GM12878 (cell line): ENCODE measurements around the gene PHC1. TPM values are rescaled to one million over a fixed set of nuclear protein-coding genes. Genes with fewer than 3 reads are reported as not detected.

Experiments
- ATAC-seq: fragments of 200-7000 bp; cut with Tn5 transposase; 3 replicates; pipeline ENCODE4 v1.9.1; 2020; ENCODE audit warnings: mild to moderate bottlenecking, moderate library complexity
- BruUV-seq: library from RNA; stranded (reverse); fragments of 400-500 nt; replicated peaks from 2 replicates; lab custom pipeline; 2021; lab: Mats Ljungman, UMichigan
- CTCF ChIA-PET: fragments of 300-600 bp; sonication (Branson Sonifier 250); formaldehyde crosslinking; extraction: SDS; loops from one replicate; lab custom pipeline; 2021; ENCODE audit warnings: inconsistent platforms; lab: Yijun Ruan, JAX
- POLR2A ChIA-PET: fragments of 350-600 bp; formaldehyde crosslinking; extraction: SDS; loops from one replicate; lab custom pipeline; 2021; ENCODE audit warnings: inconsistent platforms; lab: Charles Lee
- RAD21 ChIA-PET: fragments of 300-600 bp; sonication (Branson Sonifier 250); formaldehyde crosslinking; loops from one replicate; lab custom pipeline; 2023; ENCODE audit warnings: antibody characterized with exemption; ENCODE audit not compliant: unreplicated experiment; lab: Charles Lee
- SMC1A ChIA-PET: fragments of 300-600 bp; sonication (Branson Sonifier 250); formaldehyde crosslinking; loops from one replicate; lab custom pipeline; 2023; ENCODE audit not compliant: unreplicated experiment, uncharacterized antibody; lab: Charles Lee
- DNase-seq: peaks from one replicate; pipeline ENCODE4 v3.0.0-alpha.2; 2011; ENCODE audit warnings: low read depth, low spot score
- FAIRE-seq: peaks from 3 replicates; lab custom pipeline; 2011; peaks lifted over from hg19 to GRCh38; lab: Jason Lieb, UNC
- H2AFZ ChIP-seq: 2 replicates; pipeline ENCODE4 v1.6.0; 2011; ENCODE audit warnings: low read depth, low read length, control low read depth; ENCODE audit not compliant: control insufficient read depth
- H3K27ac ChIP-seq: 2 replicates; pipeline ENCODE4 v1.5.1; 2011; ENCODE audit warnings: control low read depth; ENCODE audit not compliant: control insufficient read depth, insufficient read depth
- H3K27me3 ChIP-seq, 2 experiments: replicated peaks in 1 of 2; 2 replicates each; pipeline versions ENCODE4 v1.6.0 to v1.6.1; 2011; ENCODE audit warnings: low read length in 1 of 2; ENCODE audit not compliant: control insufficient read depth in 2 of 2, insufficient read depth in 2 of 2
- H3K36me3 ChIP-seq, 2 experiments: 2 replicates each; pipeline ENCODE4 v1.5.1; 2011; ENCODE audit warnings: low read length in 1 of 2; ENCODE audit not compliant: control insufficient read depth in 2 of 2, insufficient read depth in 2 of 2
- H3K4me1 ChIP-seq: 2 replicates; pipeline ENCODE4 v1.6.1; 2011; ENCODE audit warnings: mild to moderate bottlenecking, low read length, moderate library complexity, mixed read lengths; ENCODE audit not compliant: control insufficient read depth, insufficient read depth
- H3K4me2 ChIP-seq: 2 replicates; pipeline ENCODE4 v1.6.0; 2011; ENCODE audit warnings: control low read depth; ENCODE audit not compliant: control insufficient read depth, insufficient read depth
- H3K4me3 ChIP-seq: fragments of 200-600 bp; sonication (generic); 2 replicates; pipeline ENCODE4 v1.5.1; 2016
- H3K79me2 ChIP-seq: 2 replicates; pipeline ENCODE4 v1.6.0; 2011; ENCODE audit warnings: low read length; ENCODE audit not compliant: control insufficient read depth, insufficient read depth
- H3K9ac ChIP-seq: 2 replicates; pipeline ENCODE4 v1.8.0; 2011; ENCODE audit warnings: low read length, control low read depth, mixed read lengths; ENCODE audit not compliant: control insufficient read depth, insufficient read depth
- H3K9me3 ChIP-seq: replicated peaks from 3 replicates; pipeline ENCODE4 v1.5.1; 2011; ENCODE audit warnings: mild to moderate bottlenecking, low read length; ENCODE audit not compliant: control insufficient read depth, insufficient read depth
- H4K20me1 ChIP-seq: 2 replicates; pipeline ENCODE4 v1.6.0; 2011; ENCODE audit not compliant: control insufficient read depth, insufficient read depth
- EED ChIP-seq: sonication (generic); IDR thresholded peaks from 2 replicates; pipeline ENCODE4 v1.6.1; 2016; ENCODE audit warnings: antibody characterized with exemption, low read depth
- SPI1 ChIP-seq: IDR thresholded peaks from 2 replicates; pipeline ENCODE4 v1.6.1; 2011; ENCODE audit warnings: low read depth, mild to moderate bottlenecking, low read length, moderate library complexity, borderline replicate concordance; ENCODE audit not compliant: insufficient read depth
- USF1 ChIP-seq: IDR thresholded peaks from 2 replicates; pipeline ENCODE4 v1.6.1; 2011; ENCODE audit warnings: borderline replicate concordance, low read depth, mild to moderate bottlenecking, moderate library complexity, mixed read lengths, low read length; ENCODE audit not compliant: insufficient read depth; ENCODE audit errors: extremely low read length
- WGBS: methylation state at CpG from one replicate; pipeline ENCODE4 v1.1.6; 2016; ENCODE audit warnings: low lambda C conversion rate; ENCODE audit not compliant: insufficient replicate concordance, insufficient coverage; ENCODE audit errors: missing lambda C conversion rate; 5-methylcytosine and 5-hydroxymethylcytosine counted together
- in situ Hi-C: fragments of 300-500 bp; cut with MboI; formaldehyde crosslinking; loops from 9 replicates; pipeline ENCODE4 v1.14.3; 2018; ENCODE audit warnings: mixed read lengths
- intact Hi-C: fragments of 100-400 bp; cut with micrococcal nuclease; formaldehyde crosslinking; loops from one replicate; pipeline ENCODE4 v1.14.2; 2022; ENCODE audit not compliant: unreplicated experiment
- polyA plus RNA-seq, 11 experiments: library from polyadenylated mRNA; depleted of rRNA in 4 of 11; unstranded in 6 of 11; stranded (reverse) in 5 of 11; fragments of >200 nt; fragmentation: Nextera tagmentation in 4 of 11; fragmentation: Illumina TruSeq in 1 of 11; extraction: Ambion mirVana in 4 of 11; extraction: Trizol in 1 of 11; gene quantifications; 1 replicate in 1 of 11; 2 replicates in 10 of 11; pipeline versions ENCODE4 v1.2.1 to v1.2.3, GENCODE V29; 2011 to 2016; ENCODE audit warnings: inconsistent platforms in 2 of 11, missing spikeins in 2 of 11, low read depth in 1 of 11
- total RNA-seq, 4 experiments: library from RNA; depleted of rRNA in 3 of 4; stranded (reverse); fragments of >200 nt in 3 of 4; fragmentation: Illumina TruSeq in 1 of 4; extraction: Trizol in 1 of 4; gene quantifications; 2 replicates each; pipeline versions ENCODE4 v1.2.1 to v1.2.3, GENCODE V29; 2013 to 2021
- TF ChIP-seq, protein P1 (sequence below): fragments of 450-650 bp; IDR thresholded peaks from 2 replicates; pipeline ENCODE4 v1.6.1; 2016; ENCODE audit warnings: mild to moderate bottlenecking, moderate library complexity, borderline replicate concordance

PHC1 gene
- total and polyA plus RNA-seq, 10 of the 15 experiments (the other 5 are each of a cell fraction or from before 2014, with no cell fraction given) = 0.50 to 16.3 (median 2.1) TPM

GRCh38 chr12:8950702-8951478 is 36.6 kb downstream of the PHC1 start (continued):
- TF ChIP-seq, protein P1, sequence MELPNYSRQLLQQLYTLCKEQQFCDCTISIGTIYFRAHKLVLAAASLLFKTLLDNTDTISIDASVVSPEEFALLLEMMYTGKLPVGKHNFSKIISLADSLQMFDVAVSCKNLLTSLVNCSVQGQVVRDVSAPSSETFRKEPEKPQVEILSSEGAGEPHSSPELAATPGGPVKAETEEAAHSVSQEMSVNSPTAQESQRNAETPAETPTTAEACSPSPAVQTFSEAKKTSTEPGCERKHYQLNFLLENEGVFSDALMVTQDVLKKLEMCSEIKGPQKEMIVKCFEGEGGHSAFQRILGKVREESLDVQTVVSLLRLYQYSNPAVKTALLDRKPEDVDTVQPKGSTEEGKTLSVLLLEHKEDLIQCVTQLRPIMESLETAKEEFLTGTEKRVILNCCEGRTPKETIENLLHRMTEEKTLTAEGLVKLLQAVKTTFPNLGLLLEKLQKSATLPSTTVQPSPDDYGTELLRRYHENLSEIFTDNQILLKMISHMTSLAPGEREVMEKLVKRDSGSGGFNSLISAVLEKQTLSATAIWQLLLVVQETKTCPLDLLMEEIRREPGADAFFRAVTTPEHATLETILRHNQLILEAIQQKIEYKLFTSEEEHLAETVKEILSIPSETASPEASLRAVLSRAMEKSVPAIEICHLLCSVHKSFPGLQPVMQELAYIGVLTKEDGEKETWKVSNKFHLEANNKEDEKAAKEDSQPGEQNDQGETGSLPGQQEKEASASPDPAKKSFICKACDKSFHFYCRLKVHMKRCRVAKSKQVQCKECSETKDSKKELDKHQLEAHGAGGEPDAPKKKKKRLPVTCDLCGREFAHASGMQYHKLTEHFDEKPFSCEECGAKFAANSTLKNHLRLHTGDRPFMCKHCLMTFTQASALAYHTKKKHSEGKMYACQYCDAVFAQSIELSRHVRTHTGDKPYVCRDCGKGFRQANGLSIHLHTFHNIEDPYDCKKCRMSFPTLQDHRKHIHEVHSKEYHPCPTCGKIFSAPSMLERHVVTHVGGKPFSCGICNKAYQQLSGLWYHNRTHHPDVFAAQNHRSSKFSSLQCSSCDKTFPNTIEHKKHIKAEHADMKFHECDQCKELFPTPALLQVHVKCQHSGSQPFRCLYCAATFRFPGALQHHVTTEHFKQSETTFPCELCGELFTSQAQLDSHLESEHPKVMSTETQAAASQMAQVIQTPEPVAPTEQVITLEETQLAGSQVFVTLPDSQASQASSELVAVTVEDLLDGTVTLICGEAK = no peak

GRCh38 chr12:8951744-8952143 is 37.4 kb downstream of the PHC1 start:
- no peaks in the 10 kb centered on the region; the same call in 2 of the 3 replicates for H3K9me3 ChIP-seq
- peaks cover 10% of the 10 kb centered on the region; the same call in 1 of the 2 replicates for H3K4me1 ChIP-seq
- no peak for DNase-seq
- H3K79me2 ChIP-seq = peaks cover 30% of the 10 kb centered on the region
- ChIA-PET RAD21 (interaction anchor here (0.9 kb wide), 1 partner anchor 79 kb away, joined by 4 read pairs; no protein-coding TSS in a partner anchor), SMC1A (interaction anchor here (3.8 kb wide), 1 partner anchor 86 kb away, joined by 36 read pairs; no protein-coding TSS in a partner anchor), CTCF (interaction anchor here (0.6 to 3.9 kb wide), 7 partner anchors 80 to 815 kb away, joined by 3 to 30 read pairs (median 3); no protein-coding TSS in a partner anchor), POLR2A (no interaction called here)
- BruUV-seq = no TSS peak
- H2AFZ ChIP-seq = peak overlapping the region; percentile 37
- TF ChIP-seq USF1 (no peak), EED (no peak), SPI1 (0 out of 2 replicates have a peak, but pooled peaks have one; percentile 58)
- H3K9ac ChIP-seq = no peak overlapping the region
- ATAC-seq = no peak
- intact Hi-C loops (loop anchor here (2.0 to 5.0 kb wide), 2 partner anchors 45 to 269 kb away; no protein-coding TSS in a partner anchor), in situ Hi-C loops (loop anchor here (5.0 kb wide), 1 partner anchor 91 kb away; no protein-coding TSS in a partner anchor)
- peak overlapping the region; percentile 86; the same call in 1 of the 2 replicates for H3K4me2 ChIP-seq
- H3K36me3 ChIP-seq = no peaks in the 10 kb centered on the region
- H3K4me3 ChIP-seq = no peak overlapping the region
- no peaks in the 10 kb centered on the region for H4K20me1 ChIP-seq
- no peak for FAIRE-seq
- no peak overlapping the region for H3K27ac ChIP-seq
- WGBS = 0% methylated on average over 1 of the region's 1 CpG
- H3K27me3 ChIP-seq = no peaks in the 10 kb centered on the region
